GM21526 (cell line): ENCODE measurements around the gene NCOR1.

ENCODE experiments used
- ATAC-seq: cut with Tn5 transposase; IDR thresholded peaks from one replicate; pipeline ENCODE4 v1.9.1; 2021; ENCODE audit warnings: moderate library complexity; ENCODE audit not compliant: unreplicated experiment, low FRiP score

NCOR1 gene

GRCh38 chr17:15981646-15982580 is 233.4 kb downstream of the NCOR1 start:
- ATAC-seq, result no peak

- ATAC-seq, result peak; percentile 70
Measured at GRCh38 chr17:15981208-15981607, 234.1 kb downstream of the NCOR1 start.
